NCI-H2171 (cell line): ENCODE data around the gene PPP4R4.
A peak's percentile ranks its signal among the peaks of the same experiment; 100 is the strongest.

Source experiments
- DNase-seq: peaks from one replicate; lab custom pipeline; 2025; lab: John Stamatoyannopoulos, UW

PPP4R4 gene, protein sequence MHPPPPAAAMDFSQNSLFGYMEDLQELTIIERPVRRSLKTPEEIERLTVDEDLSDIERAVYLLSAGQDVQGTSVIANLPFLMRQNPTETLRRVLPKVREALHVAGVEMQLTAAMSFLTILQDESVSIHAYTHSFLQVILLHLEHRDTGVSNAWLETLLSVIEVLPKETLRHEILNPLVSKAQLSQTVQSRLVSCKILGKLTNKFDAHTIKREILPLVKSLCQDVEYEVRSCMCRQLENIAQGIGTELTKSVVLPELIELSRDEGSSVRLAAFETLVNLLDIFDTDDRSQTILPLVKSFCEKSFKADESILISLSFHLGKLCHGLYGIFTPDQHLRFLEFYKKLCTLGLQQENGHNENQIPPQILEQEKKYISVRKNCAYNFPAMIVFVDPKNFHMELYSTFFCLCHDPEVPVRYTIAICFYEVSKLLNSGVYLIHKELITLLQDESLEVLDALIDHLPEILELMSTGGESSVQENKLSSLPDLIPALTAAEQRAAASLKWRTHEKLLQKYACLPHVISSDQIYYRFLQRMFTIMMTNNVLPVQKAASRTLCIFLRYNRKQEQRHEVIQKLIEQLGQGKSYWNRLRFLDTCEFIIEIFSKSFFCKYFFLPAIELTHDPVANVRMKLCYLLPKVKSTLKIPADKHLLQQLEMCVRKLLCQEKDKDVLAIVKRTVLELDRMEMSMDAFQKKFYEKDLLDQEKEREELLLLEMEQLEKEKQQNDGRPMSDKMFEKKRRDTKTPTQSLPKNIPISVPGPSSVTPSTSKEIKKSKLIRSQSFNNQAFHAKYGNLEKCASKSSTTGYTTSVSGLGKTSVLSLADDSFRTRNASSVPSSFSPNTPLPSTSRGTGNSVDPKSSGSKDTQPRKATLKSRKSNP

DNA sequence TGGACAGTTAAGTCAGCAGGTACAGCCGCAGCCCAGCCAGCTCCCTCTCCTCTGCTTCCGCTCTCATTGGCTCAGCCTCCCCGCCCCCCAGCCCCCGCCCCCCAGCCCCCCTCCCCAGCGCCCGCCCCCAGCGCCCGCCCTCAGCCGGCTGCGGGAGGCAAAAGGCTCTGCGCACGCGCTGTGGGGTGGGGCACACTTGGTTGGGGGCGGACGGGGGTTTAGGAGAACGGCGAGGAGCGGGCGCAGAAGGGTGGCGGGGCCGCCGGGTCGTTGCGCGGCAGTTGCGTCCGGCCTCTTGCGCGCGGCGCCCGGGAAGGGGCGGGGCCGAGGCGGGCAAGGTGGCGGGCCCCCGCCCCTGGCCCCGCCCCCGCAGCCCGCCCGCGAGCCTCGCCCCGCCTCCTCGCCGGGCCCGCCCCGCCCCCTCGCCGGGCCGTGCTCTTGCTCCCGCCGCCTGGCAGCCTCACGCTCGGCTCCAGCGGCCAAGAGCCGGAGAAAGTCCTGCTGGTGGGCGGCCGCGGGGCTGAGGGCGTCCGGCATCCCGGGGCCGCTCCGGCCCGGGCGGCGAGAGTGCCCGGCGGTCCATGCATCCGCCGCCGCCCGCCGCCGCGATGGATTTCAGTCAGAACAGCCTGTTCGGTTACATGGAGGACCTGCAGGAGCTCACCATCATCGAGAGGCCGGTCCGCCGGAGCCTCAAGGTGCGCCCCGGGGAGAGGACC, at the start of gene PPP4R4:
Gene PPP4R4, plus strand, starts transcription at position 438 of the 719 bp plus-strand sequence. Its CDS starts 144 bp downstream, at position 582.
- DNase-seq, result peak; percentile 98

DNA sequence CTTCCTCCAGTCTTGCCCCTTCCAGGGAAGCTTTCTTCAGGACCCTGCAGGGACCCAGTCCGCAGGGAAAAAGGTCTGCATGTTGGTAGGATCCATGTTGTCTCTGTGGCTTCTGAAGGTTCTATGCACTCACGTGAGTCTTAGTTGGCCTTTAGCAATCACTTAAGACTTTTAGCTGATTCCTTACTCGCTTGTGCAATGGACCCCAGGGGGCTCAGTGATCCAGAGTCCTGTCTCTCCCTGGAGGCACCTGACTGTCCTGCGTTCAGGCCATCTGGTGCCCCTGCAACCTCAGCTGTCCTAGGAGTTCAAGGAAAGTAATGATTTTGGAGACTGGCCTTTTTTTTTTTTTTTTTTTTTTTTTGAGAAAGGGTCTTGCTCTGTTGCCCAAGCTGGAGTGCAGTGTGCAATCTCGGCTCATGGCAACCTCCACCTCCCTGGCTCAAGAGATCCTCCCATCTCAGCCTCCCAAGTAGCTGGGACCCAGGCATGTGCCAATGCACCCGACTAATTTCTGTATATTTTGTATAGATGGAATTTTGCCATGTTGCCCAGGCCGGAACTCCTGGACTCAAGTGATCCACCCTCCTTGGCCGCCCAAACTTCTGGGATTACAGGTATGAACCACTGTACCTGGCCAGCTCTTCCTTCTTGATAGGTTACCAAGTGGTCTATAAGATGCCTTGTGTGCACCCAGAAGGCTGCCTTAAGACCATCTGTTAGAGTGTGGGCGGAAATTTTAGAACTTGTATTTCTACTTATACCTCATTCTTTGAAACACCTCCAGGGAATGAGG, 49.3 kb upstream of the PPP4R4 start:
- DNase-seq, result no peak

DNA sequence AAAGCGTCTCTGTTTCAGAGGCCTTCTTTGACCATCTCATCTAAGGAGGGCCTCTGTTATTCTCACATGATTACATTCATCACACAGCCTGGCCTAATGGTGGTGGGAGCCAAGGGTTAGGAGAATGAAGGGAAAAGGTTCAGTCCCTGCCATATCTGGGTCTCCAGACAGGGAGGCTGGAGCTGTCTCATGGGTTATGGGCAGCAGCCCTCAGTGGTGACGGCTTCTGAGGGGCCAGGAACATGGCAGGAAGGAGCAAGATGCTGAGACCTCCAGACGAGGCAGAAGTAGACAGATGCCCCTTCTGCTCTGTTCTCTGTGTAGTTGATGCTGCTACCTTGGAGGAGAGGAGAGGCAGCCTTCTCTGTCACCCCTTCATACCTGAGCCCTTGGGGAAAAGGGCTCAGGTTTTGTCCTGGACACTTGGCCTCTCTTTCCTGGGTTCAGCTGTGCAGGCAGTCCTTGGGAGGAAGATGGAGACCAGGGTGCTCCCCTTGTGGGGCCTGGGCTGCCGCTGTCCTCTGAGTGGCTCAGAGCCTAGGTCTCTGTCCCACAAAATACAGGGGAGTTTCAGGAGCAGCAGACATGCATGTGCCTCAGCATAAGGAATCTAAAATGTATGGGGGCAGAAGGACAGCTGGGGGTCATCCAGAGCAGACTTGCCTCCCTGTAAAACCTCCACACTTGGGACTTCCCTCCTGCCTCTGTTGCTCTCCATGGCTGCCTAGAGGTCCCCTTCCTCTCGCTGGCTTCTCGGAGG, 48.3 kb upstream of the PPP4R4 start:
- no peak for DNase-seq

DNA sequence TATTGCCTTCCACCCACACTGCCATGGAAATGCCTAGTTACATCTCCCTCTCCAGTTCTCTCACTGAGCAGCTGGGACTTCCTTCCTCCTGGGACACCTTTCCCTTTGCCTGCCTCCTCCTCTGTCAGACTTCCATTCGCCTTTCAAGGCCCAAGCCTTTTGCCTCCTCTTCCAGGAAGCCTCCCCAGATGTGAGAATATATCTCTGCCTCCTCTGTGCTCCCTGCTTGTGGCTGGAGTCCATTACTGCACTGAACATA, 47.8 kb upstream of the PPP4R4 start:
- no peak for DNase-seq

DNA sequence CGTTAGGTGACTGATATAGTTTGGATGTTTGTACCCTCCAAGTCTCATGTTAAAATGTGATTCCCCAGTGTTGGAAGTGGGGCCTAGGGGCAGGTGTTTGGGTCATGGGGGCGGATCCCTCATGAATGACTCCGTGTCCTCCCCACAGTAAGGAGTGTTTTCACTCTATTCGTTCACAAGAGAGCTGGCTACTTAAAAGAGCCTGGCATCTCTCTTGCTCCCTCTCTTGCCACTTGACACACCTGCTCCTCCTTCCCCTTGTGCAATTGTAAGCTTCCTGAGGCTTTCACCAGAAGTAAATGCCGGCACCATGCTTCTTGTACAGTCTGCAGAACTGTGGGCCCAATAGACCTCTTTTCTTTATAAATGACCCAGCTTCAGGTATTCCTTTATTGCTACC, 47.3 kb upstream of the PPP4R4 start:
- DNase-seq, result no peak

DNA sequence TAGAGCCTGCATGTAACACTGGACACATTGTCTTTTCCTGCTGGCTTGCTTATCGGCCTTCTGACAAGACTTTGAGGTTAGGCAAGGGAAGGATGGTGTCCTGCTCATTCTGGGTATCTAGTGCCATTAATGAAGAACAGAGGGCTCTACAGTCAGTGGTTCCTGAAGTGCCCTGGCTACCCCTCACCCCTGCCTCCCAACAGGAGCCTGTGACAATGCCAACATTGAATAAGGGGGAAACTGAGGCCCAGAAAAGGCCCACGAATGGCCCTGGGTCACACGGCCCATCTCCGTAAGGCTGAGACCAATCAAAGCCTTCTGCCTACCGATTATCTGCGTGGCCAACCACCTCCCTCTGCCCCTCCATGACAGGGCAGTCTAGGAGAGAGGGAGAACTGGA, 46.8 kb upstream of the PPP4R4 start:
- no peak for DNase-seq

DNA sequence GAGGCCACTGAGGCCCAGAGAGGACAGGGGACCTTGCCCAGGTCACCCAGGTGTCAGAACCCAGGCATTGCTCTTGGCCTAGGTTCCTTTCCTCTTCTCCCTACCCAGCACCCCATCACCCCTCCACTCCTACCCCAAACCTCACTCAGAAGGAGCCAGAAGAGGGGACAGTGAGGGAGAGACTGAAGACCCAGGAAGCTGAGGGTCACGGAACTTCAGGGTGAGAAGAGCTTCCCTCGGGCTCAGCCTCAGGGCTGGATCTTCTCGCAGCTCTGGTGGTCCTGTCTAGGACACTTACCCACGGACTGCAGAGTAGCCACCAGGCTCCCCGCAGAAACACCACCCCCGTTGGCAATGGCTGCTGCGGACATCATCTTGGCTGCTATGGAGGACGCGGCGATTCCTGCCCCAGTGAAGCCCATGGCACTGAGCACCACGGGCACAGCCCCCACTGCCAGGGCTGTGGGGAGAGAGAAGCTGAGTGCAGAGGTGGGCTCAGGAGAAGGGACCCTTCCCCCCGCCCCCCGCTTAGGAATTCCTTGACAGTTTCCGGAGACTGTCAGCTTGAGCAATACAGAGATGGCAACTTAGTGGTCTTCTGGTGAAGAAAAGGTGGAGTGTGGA, 45.8 kb upstream of the PPP4R4 start:
- no peak for DNase-seq

DNA sequence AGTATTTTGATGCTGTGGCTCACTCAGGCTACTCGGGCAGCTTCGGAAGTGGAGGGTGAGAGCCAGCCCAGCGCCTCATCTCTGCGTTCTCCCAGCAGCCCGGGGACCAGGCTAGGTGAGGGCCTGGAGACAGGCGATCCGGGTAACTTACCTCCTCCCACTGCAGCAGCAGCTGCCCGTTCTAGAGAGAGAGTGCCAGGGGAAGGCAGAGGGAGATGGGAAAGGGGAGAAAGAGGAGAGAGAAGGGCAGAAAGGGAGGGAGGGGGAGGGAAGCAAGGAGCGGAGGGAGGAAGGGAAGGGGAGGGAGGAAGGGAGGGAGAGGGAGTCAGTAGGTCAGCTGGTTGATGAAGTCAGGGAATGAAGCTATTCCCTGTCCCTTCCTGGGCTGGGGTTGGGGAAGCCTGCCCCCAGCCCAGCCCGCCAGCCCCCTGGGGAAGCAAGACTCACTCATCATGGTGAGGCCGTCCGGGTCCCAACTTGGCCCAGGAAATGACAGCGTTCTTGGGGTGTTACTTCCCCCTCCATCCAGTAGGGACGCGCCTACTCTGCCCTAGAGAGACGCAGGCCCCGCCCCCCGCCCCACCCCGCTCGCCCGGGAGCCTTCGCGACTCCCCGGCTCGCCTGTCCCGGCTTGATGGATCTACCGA, 44.9 kb upstream of the PPP4R4 start, which contains the start of gene IFI27L2:
Gene IFI27L2, minus strand, starts transcription at position 494 of the 647 bp plus-strand sequence. Its CDS starts 40 bp downstream, at position 454.
- DNase-seq, result peak; percentile 90

DNA sequence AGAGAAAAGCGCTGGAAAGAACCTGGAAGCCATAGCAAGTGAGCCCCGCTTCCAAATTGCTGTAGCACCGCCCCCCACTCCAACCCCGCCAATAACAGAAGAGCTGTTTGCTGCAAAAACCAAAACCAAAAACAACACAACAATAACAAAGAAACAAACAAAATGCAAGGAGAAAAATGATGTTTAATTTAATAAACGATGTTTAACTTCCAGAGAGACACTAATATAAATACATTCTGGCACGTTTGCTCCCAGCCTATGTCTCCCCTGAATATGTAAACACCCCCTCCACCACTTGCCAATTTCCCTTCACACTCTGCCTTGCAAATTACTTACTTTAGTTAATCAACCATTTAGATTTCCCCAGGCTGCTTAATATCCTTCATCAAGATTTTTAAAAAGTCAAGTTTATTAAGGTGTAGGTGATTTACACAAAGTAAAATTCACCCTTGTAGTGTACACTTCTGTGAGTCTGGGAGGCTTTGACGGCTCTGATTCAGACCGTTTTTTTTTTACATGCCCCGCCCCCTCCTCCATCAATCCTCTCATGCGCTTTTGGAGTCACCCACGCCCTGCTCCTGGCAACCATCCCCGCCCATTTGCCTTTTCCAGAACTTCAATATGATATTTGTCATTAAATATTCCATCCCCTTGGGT, 44.2 kb upstream of the PPP4R4 start:
- peak; percentile 68 for DNase-seq

DNA sequence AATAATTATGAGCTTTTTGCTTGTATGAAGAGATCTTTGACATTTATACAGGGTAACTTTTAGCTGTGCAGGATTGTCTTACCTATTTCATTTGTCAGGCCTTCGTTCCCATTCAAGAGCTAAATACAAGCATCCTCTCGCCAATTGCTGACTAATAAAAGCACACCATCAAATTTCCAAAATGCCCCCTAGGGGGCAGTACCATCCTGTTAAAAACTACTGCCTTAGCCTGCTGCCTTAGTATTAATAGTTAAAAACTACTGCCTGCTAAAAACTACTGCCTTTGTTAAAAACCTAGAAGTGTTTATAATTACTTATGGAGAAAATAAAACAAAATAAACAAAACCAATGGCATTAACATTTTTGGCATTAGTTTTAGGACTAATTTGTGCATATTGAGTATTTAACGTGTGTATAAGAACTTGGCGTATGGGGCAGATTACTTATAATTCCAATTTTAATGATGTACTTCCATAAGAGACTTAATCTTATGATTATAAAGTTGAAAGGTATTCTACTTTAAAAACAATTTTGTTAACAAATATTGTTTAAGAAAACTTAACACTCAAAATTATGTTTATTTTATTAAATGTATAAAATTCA, 41.7 kb upstream of the PPP4R4 start:
- peak; percentile 65 for DNase-seq

DNA sequence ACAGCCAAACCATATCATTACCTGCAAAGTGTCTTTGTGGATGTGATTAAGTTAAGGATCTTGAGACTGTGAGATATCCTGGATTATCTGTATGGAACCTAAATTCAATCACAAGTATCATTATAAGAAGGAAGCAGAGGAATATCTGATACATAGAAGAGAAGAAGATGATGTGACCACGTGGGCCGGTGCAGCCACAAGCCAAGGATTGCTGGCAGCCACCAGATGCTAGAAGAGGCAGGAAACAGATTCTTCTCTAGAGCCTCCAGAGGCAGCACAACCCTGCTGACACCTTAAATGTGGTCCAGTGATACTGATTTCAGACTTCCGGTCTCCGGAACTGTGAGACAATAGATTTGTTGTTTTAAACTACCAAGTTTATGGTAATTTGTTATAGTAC, 38.6 kb upstream of the PPP4R4 start:
- no peak for DNase-seq

DNA sequence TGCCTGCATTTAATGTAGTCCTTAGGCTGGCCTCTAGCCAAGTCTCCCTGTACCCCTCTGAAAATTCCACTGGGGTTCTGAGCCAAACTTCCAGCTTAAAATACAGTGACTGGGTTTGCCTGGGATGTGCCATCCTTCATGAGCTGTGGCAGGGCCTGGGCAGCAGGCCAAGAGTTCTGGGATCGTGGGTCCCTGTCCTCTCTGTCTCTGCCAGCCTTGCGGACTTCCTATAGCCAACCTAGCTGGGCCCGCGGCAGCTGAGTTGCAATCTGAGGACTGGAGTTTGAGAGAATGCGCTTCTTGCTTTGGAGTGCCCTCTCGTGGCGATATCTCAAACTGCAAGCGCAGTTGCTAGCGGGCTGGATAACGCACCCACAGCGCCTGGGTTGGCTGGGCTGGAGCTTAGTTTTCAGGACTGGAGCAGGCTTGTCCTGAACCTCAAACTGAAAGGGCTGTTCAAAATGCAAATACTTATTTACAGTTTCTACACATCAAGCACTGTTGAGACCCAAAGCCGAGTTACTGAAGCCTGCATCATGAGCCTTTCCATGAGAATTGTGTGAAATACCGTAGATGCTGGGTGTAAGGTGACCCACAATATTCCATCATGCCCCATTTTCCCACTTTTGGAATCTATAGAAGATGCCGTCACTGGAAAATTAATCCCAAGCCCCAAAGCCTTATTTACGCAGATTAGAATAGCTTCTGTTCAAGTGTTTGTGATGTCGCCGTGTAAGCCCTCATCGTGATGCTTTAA, 37.4 kb upstream of the PPP4R4 start:
- peak; percentile 57 for DNase-seq

DNA sequence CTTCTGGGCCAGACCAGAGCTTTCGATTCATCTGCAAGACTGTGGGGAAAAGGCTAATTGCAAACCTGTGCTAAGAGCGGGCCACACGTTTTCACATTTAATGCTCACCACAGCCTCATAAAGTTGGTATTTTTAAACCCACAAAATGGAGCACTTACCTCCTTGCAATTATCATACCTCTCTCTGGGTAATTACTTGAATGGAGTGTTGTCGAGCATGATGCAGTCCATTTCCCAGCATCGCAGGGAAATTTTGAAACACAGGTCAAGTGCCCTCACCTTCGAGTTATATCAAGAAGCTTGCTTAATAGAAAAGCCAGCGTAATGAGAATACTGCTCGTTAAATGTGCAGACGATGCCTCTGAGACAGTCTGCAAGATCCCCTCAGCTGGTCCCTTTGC, 35.9 kb upstream of the PPP4R4 start:
- no peak for DNase-seq

DNA sequence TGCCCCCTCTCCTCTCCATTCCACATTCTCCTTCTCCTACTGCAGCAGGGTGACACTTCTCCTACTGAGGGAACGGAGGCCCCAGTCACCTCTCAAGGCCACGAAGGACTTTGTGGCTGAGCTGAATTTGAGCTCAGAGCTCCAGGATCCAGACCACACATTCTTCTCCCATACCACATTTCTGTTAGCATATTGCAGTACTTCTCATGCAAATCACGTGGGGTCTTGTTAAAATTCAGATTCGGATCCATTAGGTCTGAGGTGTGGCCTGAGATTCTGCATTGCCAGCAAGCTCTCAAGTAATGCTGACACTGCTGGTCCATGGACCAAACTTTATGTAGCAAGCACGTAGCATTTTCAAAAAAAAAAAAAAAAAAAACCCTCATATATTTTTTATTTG, 35.1 kb upstream of the PPP4R4 start:
- DNase-seq, result no peak

DNA sequence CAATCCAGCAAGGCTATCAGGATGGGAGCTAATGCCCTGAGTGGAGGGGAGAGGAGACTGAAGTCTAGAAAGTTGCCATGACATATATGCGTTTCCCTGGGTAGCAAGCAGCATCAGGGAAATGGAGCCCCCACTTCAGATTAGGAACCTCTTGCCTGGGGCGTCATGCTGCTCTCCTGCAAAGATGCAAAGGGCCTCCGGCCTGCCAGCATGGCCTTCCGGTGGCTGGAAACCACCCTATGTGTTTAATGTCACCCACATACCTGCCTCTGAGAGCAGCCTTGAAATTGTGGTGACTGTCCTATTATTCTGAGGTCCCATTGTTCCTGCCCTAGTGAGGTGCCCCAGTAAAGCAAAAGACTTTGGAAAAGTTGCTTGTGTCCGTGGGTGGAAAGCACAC, 34.7 kb upstream of the PPP4R4 start:
- no peak for DNase-seq

DNA sequence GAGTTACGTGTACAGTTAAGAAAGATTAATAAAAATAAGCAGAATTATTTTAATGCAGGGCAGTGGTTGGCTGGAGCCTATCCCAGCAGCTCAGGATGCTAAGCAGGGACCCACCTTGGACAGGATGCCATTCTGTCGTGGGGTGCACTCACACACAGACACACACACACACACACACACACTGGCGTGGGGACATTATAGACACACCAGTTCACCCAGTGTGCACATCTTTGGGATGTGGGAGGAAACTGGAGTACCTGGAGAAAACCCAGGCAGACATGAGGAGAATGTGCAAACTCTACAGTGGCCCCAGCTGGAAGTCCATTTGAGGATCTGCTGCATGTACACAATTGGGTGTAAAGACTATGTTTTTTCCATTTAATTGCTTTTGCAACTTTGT, 31.9 kb upstream of the PPP4R4 start:
- DNase-seq, result no peak

DNA sequence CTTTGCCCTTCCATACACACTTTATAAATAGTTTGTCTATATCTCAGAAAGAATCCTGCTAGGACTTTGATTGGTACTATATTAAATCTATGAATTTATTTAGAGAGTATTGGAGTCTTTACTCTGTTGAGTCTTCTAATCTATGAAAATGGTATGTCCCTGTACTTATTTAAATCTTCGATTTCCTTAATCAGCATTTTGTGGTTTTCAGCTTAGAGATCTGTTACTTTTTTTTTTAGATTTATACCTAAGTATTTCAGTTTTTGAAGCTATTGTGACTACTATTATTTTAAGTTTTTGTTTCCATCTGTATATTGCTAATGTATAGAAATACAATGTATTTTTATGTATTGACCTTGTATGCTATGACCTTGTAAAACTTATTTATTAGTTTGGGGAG, 31.3 kb upstream of the PPP4R4 start:
- no peak for DNase-seq

DNA sequence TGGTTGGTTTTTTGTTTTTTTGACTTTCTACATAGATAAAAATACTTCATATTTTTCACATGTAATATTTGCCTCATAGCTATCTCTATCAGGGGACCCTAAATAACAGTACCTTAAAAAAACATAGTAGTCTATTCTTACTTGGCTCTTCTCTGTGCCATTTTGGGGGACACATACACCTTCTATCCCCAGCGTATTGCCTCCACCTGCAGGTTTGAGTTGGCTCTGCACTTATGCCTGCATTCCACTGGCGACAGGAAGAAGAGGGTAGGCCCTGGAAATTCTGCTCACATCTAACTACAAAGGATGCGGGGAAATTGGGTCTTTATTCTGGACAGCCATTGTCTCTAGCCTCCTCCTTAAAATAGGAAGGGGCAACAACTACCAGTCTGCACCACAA, 30.9 kb upstream of the PPP4R4 start:
- no peak for DNase-seq
